ENCODE measurements around the gene POT1. TPM values are rescaled to one million over a fixed set of nuclear protein-coding genes. Genes with fewer than 3 reads are reported as not detected.
"Not testable (repeated sequence)": the region's sequence is repeated elsewhere in the genome, so short reads cannot be mapped to it uniquely, and the experiment has no call there.

Gene POT1
- polyA plus RNA-seq: 10 to 100 TPM; 10.5 to 21.9 (median 19.3) TPM

- peaks cover 22 to 55% of the 10 kb centered on the region in 2 donors for H3K4me1 Mint-ChIP-seq
- peaks cover 2 to 9% (median 8%) of the 10 kb centered on the region in 3 donors for H3K27me3 Mint-ChIP-seq (ENCODE audit: low read depth in 3 of 3)
- DNase-seq: peak; percentile 94 to 96 (median 95)
Measured at GRCh38 chr7:124929467-124930172, at the start of gene POT1. Gene POT1 (minus strand): TSS chr7:124929825. CDS start chr7:124897173, 32,652 bp downstream.

GRCh38 chr7:124975131-124975530 lies 45.5 kb upstream of the POT1 start:
- H3K4me3 Mint-ChIP-seq; H3K4me1 Mint-ChIP-seq; H3K27me3 Mint-ChIP-seq (ENCODE audit: low read depth in 3 of 3); H3K36me3 Mint-ChIP-seq; H3K27ac Mint-ChIP-seq; DNase-seq: not testable (repeated sequence)
- H3K9me3 Mint-ChIP-seq: peaks cover 15 to 34% (median 26%) of the 10 kb centered on the region in 6 donors

More at GRCh38 chr7:124929467-124930172, at the start of gene POT1:
- H3K36me3 Mint-ChIP-seq: peaks cover 0 to 8% (median 4%) of the 10 kb centered on the region in 3 donors
- peak within 1 kb of the TSS; percentile 93 to 97 (median 95) for H3K27ac Mint-ChIP-seq
- peak within 1 kb of the TSS; percentile 90 to 96 (median 92) for H3K4me3 Mint-ChIP-seq
- no peaks in the 10 kb centered on the region for H3K9me3 Mint-ChIP-seq

- Mint-ChIP-seq H3K36me3 (no peaks in the 10 kb centered on the region), H3K27me3 (ENCODE audit: low read depth in 3 of 3) (peaks cover 0 to 2% (median 0%) of the 10 kb centered on the region in 3 donors), H3K4me1 (no peaks in the 10 kb centered on the region), H3K9me3 (peaks cover 0 to 4% (median 1%) of the 10 kb centered on the region in 6 donors), H3K4me3 (no peak overlapping the region), H3K27ac (no peak overlapping the region)
- DNase-seq: no peak
Measured at GRCh38 chr7:124965553-124965952, 35.9 kb upstream of the POT1 start.

DNA sequence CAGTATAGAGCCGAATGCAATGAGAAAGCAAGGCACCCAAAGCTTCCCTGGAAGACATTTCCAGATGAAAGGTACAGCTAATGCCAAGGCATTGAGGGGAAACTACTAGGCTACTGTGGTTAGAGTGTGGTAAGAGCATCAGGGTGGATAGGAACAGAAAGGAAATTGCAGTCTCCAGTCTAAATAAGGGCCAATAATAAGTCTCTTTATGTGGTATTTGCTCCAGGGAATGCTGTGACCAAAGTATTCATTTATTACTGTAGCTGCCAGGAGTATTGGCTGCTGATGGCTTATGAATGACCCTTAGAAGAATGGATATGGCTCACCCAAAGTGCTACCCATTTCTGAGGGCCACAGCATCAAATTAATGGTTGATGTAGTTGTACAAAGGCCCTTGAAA lies 30.1 kb upstream of the POT1 start:
- Mint-ChIP-seq H3K27me3 (ENCODE audit: low read depth in 3 of 3) (peaks cover 0 to 2% (median 0%) of the 10 kb centered on the region in 3 donors), H3K27ac (no peak overlapping the region), H3K9me3 (peaks cover 0 to 31% (median 5%) of the 10 kb centered on the region in 6 donors), H3K36me3 (peaks cover 0 to 5% (median 0%) of the 10 kb centered on the region in 3 donors), H3K4me3 (no peak overlapping the region), H3K4me1 (no peaks in the 10 kb centered on the region)
- DNase-seq: no peak

GRCh38 chr7:124957952-124958351 lies 28.3 kb upstream of the POT1 start:
- DNase-seq; H3K27me3 Mint-ChIP-seq (ENCODE audit: low read depth in 3 of 3); H3K27ac Mint-ChIP-seq; H3K4me3 Mint-ChIP-seq; H3K36me3 Mint-ChIP-seq; H3K4me1 Mint-ChIP-seq: not testable (repeated sequence)
- peaks cover 0 to 31% (median 5%) of the 10 kb centered on the region in 6 donors for H3K9me3 Mint-ChIP-seq

- H3K4me3 Mint-ChIP-seq: no peak overlapping the region
- H3K36me3 Mint-ChIP-seq: peaks cover 0 to 5% (median 0%) of the 10 kb centered on the region in 3 donors
Measured at GRCh38 chr7:124956160-124956559, 26.5 kb upstream of the POT1 start.

GRCh38 chr7:124954790-124955189 lies 25.2 kb upstream of the POT1 start:
- Mint-ChIP-seq H3K4me3 (no peak overlapping the region), H3K27me3 (ENCODE audit: low read depth in 3 of 3) (peaks cover 0 to 4% (median 3%) of the 10 kb centered on the region in 3 donors), H3K36me3 (peaks cover 0 to 5% (median 0%) of the 10 kb centered on the region in 3 donors), H3K9me3 (peaks cover 0 to 21% (median 5%) of the 10 kb centered on the region in 6 donors), H3K27ac (no peak overlapping the region), H3K4me1 (no peaks in the 10 kb centered on the region)
- no peak for DNase-seq

More at GRCh38 chr7:124956160-124956559, 26.5 kb upstream of the POT1 start:
- H3K4me1 Mint-ChIP-seq: no peaks in the 10 kb centered on the region
- H3K27me3 Mint-ChIP-seq (ENCODE audit: low read depth in 3 of 3): peaks cover 0 to 2% (median 0%) of the 10 kb centered on the region in 3 donors
- H3K9me3 Mint-ChIP-seq: peaks cover 0 to 31% (median 5%) of the 10 kb centered on the region in 6 donors
- no peak overlapping the region for H3K27ac Mint-ChIP-seq
- DNase-seq: no peak

- H3K4me1 Mint-ChIP-seq: no peaks in the 10 kb centered on the region
- H3K36me3 Mint-ChIP-seq: peaks cover 6 to 11% (median 6%) of the 10 kb centered on the region in 3 donors
- H3K4me3 Mint-ChIP-seq: no peak overlapping the region
- H3K27ac Mint-ChIP-seq: no peak overlapping the region
- peaks cover 0 to 11% (median 6%) of the 10 kb centered on the region in 6 donors for H3K9me3 Mint-ChIP-seq
- peaks cover 6 to 8% (median 7%) of the 10 kb centered on the region in 3 donors for H3K27me3 Mint-ChIP-seq (ENCODE audit: low read depth in 3 of 3)
- DNase-seq: no peak
Measured at GRCh38 chr7:124945680-124946079, 16.1 kb upstream of the POT1 start.

GRCh38 chr7:124943472-124943871 lies 13.8 kb upstream of the POT1 start:
- peaks cover 0 to 6% (median 3%) of the 10 kb centered on the region in 3 donors for H3K27me3 Mint-ChIP-seq (ENCODE audit: low read depth in 3 of 3)
- peaks cover 6 to 11% (median 6%) of the 10 kb centered on the region in 3 donors for H3K36me3 Mint-ChIP-seq
- no peak overlapping the region for H3K4me3 Mint-ChIP-seq
- H3K27ac Mint-ChIP-seq: no peak overlapping the region
- no peaks in the 10 kb centered on the region for H3K4me1 Mint-ChIP-seq
- DNase-seq: no peak
- peaks cover 0 to 11% (median 6%) of the 10 kb centered on the region in 6 donors for H3K9me3 Mint-ChIP-seq

DNA sequence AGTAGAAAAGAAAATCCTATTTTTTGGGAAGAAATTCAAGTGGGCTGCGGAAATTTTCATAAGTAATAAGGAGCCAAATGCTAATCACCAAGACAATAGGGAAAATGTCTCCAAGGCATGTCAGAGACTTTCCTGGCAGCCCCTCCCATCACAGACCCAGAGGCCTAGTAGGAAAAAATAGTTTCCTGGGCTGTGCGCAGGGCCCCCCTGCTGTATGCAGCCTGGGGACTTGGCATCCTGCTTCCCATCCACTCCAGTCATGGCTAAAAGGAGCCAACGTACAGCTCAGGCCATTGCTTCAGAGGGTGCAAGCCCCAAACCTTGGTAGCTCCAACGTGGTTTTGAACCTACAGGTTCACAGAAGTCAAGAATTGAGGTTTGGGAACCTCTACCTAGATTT lies 12.8 kb upstream of the POT1 start:
- Mint-ChIP-seq H3K9me3 (peaks cover 0 to 8% (median 5%) of the 10 kb centered on the region in 6 donors), H3K27me3 (ENCODE audit: low read depth in 3 of 3) (peaks cover 0 to 4% (median 3%) of the 10 kb centered on the region in 3 donors), H3K27ac (no peak overlapping the region), H3K4me3 (no peak overlapping the region), H3K36me3 (peaks cover 6 to 11% (median 6%) of the 10 kb centered on the region in 3 donors), H3K4me1 (no peaks in the 10 kb centered on the region)
- no peak for DNase-seq

- H3K4me3 Mint-ChIP-seq: no peak overlapping the region
- H3K36me3 Mint-ChIP-seq: peaks cover 6 to 11% (median 10%) of the 10 kb centered on the region in 3 donors
- H3K27ac Mint-ChIP-seq: no peak overlapping the region
- DNase-seq: no peak
- H3K9me3 Mint-ChIP-seq: no peaks in the 10 kb centered on the region
- peaks cover 0 to 9% (median 3%) of the 10 kb centered on the region in 3 donors for H3K27me3 Mint-ChIP-seq (ENCODE audit: low read depth in 3 of 3)
- no peaks in the 10 kb centered on the region for H3K4me1 Mint-ChIP-seq
Measured at GRCh38 chr7:124940306-124940705, 10.7 kb upstream of the POT1 start.

- Mint-ChIP-seq H3K4me1 (no peaks in the 10 kb centered on the region), H3K4me3 (no peak overlapping the region), H3K9me3 (no peaks in the 10 kb centered on the region), H3K27me3 (ENCODE audit: low read depth in 3 of 3) (peaks cover 0 to 6% (median 0%) of the 10 kb centered on the region in 3 donors), H3K27ac (no peak overlapping the region), H3K36me3 (peaks cover 0 to 10% (median 8%) of the 10 kb centered on the region in 3 donors)
- no peak for DNase-seq
Measured at GRCh38 chr7:124938128-124938527, 8.5 kb upstream of the POT1 start.

DNA sequence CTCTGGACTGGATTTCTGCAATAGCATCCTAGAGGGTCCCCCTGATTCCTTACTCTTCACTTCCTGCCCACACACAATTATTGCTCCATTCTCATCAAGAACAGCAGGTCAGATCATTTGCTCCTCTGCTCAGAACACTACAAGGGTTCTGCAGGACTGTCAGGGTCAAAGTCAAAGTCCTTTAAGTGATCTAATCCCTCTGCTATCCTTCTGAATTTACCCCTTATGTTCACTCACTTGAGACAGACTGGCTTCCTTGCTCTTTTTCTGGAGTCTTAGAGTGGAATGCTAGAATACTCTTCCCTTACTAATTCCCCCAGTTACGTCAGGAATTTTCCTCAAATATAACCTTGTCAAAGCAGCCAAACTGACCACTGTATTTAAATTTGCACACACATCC lies 7.5 kb upstream of the POT1 start:
- H3K27me3 Mint-ChIP-seq (ENCODE audit: low read depth in 3 of 3): peaks cover 0 to 6% (median 0%) of the 10 kb centered on the region in 3 donors
- H3K9me3 Mint-ChIP-seq: no peaks in the 10 kb centered on the region
- peaks cover 0 to 10% (median 7%) of the 10 kb centered on the region in 3 donors for H3K36me3 Mint-ChIP-seq
- H3K4me3 Mint-ChIP-seq: no peak overlapping the region
- DNase-seq: no peak
- H3K27ac Mint-ChIP-seq: no peak overlapping the region
- H3K4me1 Mint-ChIP-seq: no peaks in the 10 kb centered on the region

DNA sequence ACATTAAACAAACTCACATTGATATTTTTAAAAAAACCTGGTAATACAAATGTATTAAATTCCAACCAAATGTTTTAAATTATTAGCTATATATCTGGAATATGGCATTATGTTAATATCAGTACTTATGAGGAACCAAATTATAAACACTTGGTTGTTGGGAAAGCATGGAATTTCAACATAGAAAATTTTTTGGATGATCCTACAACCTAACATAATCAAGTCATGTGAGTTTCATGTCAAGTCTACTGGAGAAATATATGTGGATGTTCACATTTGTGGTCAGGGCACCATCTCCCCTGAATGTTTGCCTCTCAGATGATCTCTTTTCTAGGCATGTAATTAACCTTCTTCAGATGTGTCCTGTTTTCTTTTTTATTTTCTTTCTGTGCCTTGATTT lies 5.2 kb upstream of the POT1 start:
- Mint-ChIP-seq H3K27ac (no peak overlapping the region), H3K27me3 (ENCODE audit: low read depth in 3 of 3) (peaks cover 0 to 8% (median 3%) of the 10 kb centered on the region in 3 donors), H3K4me1 (peaks cover 3 to 9% of the 10 kb centered on the region in 2 donors), H3K36me3 (peaks cover 0 to 4% (median 0%) of the 10 kb centered on the region in 3 donors), H3K4me3 (no peak overlapping the region), H3K9me3 (no peaks in the 10 kb centered on the region)
- DNase-seq: no peak
